ENCODE data around the gene SLC26A1.
A peak's percentile ranks its signal among the peaks of the same experiment; 100 is the strongest.

Gene SLC26A1

GRCh38 chr4:1022739-1023066 lies 29.5 kb upstream of the SLC26A1 start:
- TF ChIP-seq CEBPB (IDR thresholded peaks at IDR 0.05): no peak

GRCh38 chr4:1022051-1022738 lies 29.0 kb upstream of the SLC26A1 start:
- TF ChIP-seq FOXM1 (IDR thresholded peaks at IDR 0.05; ENCODE audit: borderline replicate concordance, low read depth) (no peak), CEBPB (IDR thresholded peaks at IDR 0.05) (no peak), TCF12 (IDR thresholded peaks at IDR 0.05; ENCODE audit: low read depth) (no peak), CREB1 (IDR thresholded peaks at IDR 0.05; ENCODE audit: low read depth) (no peak), EGR1 (IDR thresholded peaks at IDR 0.05) (no peak), YY1 (IDR thresholded peaks at IDR 0.05; ENCODE audit: low read depth) (no peak), RAD21 (IDR thresholded peaks at IDR 0.05; ENCODE audit: low read depth) (no peak), USF1 (IDR thresholded peaks at IDR 0.05) (no peak), EP300 (IDR thresholded peaks at IDR 0.05; ENCODE audit: borderline replicate concordance) (no peak), TEAD4 (IDR thresholded peaks at IDR 0.05) (no peak), REST (IDR thresholded peaks at IDR 0.05; ENCODE audit: low read depth) (no peak)

DNA sequence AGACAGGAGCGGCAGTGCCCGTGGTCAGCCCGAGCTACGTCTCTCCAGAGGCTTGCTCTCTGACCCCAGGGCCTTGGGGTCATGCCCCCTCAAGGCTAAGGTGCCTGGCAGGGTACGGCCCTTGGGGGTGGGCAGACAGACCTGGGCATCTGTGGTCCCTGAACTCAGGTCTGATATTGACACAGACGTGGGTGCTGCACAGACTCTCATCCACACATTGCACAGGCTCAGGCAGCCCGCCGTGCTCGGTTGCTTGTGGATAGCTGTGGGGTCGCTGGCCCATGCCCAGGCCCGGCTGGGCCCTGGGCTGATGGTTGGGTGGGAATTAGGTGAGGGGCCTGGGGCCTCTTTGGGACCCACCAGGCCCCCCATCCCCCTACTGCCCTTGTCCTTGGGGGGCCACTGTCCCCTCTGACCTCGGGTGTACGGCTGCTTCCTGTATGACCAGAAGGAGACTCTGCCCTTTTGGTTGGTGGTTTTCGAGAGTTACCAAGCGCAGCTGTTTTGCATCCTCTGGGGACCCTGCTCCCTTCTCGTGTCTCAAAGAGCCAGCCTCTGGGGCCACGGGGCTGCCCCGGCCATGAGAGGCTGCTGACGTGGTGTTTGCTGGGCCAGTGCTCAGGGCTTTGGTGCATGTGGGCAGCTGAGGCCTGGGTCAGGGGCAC lies 28.3 kb upstream of the SLC26A1 start:
- TF ChIP-seq ZBTB7A (IDR thresholded peaks at IDR 0.05; ENCODE audit: low read depth): 0 out of 2 replicates have a peak, but pooled peaks have one; percentile 18
- TF ChIP-seq CREB1 (IDR thresholded peaks at IDR 0.05; ENCODE audit: low read depth): no peak

GRCh38 chr4:1019729-1020470 lies 26.7 kb upstream of the SLC26A1 start:
- TF ChIP-seq CREB1 (IDR thresholded peaks at IDR 0.05; ENCODE audit: low read depth) (no peak), CEBPB (IDR thresholded peaks at IDR 0.05) (no peak), REST (IDR thresholded peaks at IDR 0.05; ENCODE audit: low read depth) (no peak), FOXM1 (IDR thresholded peaks at IDR 0.05; ENCODE audit: borderline replicate concordance, low read depth) (no peak), NFIC (IDR thresholded peaks at IDR 0.05) (no peak), TCF12 (IDR thresholded peaks at IDR 0.05; ENCODE audit: low read depth) (no peak), TAF1 (IDR thresholded peaks at IDR 0.05; ENCODE audit: low read depth) (no peak), MAX (IDR thresholded peaks at IDR 0.05) (no peak), YY1 (IDR thresholded peaks at IDR 0.05; ENCODE audit: low read depth) (no peak), EP300 (IDR thresholded peaks at IDR 0.05; ENCODE audit: borderline replicate concordance) (no peak), RAD21 (IDR thresholded peaks at IDR 0.05; ENCODE audit: low read depth) (no peak), TEAD4 (IDR thresholded peaks at IDR 0.05) (no peak)

- no peak for TF ChIP-seq FOXM1 (IDR thresholded peaks at IDR 0.05; ENCODE audit: borderline replicate concordance, low read depth)
These were observed 26.1 kb upstream of the SLC26A1 start for GRCh38 chr4:1019320-1019719.

DNA sequence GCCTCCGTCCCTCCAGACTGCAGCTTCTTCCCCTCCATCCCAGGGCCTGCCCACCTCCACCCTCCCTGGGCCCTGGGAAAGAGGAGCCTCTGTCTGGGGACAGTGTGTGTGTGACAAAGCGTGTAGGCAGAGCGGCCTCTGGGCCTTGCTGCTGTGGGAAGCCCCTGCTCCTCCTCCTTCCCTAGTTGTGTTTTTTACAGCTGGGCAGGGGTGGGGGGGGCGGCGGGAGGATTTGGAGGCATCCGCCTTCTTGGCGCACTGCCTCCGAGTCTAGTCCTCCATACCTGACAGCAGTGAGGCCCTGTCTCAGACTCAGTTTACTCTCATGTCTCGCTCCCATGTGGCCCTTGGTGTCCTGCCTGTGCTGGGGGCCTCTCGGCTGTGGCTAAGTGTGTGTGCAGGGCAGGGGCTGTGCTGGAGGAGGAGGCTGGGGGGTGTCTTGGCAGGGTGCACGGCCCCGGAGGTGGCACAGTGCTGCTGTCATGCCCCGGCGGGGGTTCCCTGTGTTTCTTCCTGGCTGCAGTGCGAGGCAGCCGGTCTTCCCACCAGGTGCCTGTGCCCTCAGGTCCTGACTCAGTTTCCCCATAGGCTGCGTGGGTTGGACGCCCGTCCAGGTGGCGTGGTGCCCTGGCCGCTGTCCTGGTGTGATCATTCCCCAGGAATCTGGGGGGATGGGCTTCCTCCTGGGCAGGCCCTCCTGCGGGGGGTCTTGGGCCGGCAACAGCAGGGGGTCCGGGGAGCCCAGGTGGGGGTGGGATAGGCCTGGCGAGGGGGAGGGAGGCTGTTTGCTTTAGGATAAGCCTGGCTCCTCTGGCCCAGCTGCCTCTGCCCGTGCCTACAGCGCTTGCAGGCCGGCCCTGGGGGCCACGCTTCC lies 25.2 kb upstream of the SLC26A1 start:
- TF ChIP-seq YY1 (IDR thresholded peaks at IDR 0.05; ENCODE audit: low read depth): no peak
- no peak for TF ChIP-seq CREB1 (IDR thresholded peaks at IDR 0.05; ENCODE audit: low read depth)
- TF ChIP-seq MAX (IDR thresholded peaks at IDR 0.05): no peak
- no peak for TF ChIP-seq TEAD4 (IDR thresholded peaks at IDR 0.05)
- TF ChIP-seq EP300 (IDR thresholded peaks at IDR 0.05; ENCODE audit: borderline replicate concordance): no peak
- no peak for TF ChIP-seq TCF12 (IDR thresholded peaks at IDR 0.05; ENCODE audit: low read depth)
- no peak for TF ChIP-seq USF1 (IDR thresholded peaks at IDR 0.05)
- TF ChIP-seq TAF1 (IDR thresholded peaks at IDR 0.05; ENCODE audit: low read depth): no peak
- TF ChIP-seq RAD21 (IDR thresholded peaks at IDR 0.05; ENCODE audit: low read depth): no peak
- no peak for TF ChIP-seq EGR1 (IDR thresholded peaks at IDR 0.05)
- no peak for TF ChIP-seq NFIC (IDR thresholded peaks at IDR 0.05)
- TF ChIP-seq FOXM1 (IDR thresholded peaks at IDR 0.05; ENCODE audit: borderline replicate concordance, low read depth): no peak
- TF ChIP-seq REST (IDR thresholded peaks at IDR 0.05; ENCODE audit: low read depth): no peak
- no peak for TF ChIP-seq CEBPB (IDR thresholded peaks at IDR 0.05)
- TF ChIP-seq ZBTB7A (IDR thresholded peaks at IDR 0.05; ENCODE audit: low read depth): no peak

Data from Ishikawa (cell line).